Effector CD4-positive, alpha-beta T cell (primary cell): Measurements from ENCODE around the gene TAF11L4. TPM values are rescaled to one million over a fixed set of nuclear protein-coding genes. Genes with fewer than 3 reads are reported as not detected.
A peak's percentile ranks its signal among the peaks of the same experiment; 100 is the strongest.
"Not testable (repeated sequence)": the region's sequence is repeated elsewhere in the genome, so short reads cannot be mapped to it uniquely, and the experiment has no call there.

Experiments used
- DNase-seq: peaks from one replicate; pipeline ENCODE4 v3.0.0-alpha.2; 2020
- total RNA-seq: gene quantifications from one replicate; lab custom pipeline; 2026; lab: John Stamatoyannopoulos, UW

TAF11L4 gene
- total RNA-seq, result not detected

- DNase-seq, result not testable (repeated sequence)
Measured at GRCh38 chr5:17521501-17521900, at the start of gene TAF11L4. TSS of gene TAF11L4 (plus strand) at chr5:17521801.

GRCh38 chr5:17475064-17475463 lies 46.5 kb upstream of the TAF11L4 start:
- DNase-seq, result not testable (repeated sequence)

GRCh38 chr5:17477043-17477442 lies 44.6 kb upstream of the TAF11L4 start:
- no peak for DNase-seq

DNA sequence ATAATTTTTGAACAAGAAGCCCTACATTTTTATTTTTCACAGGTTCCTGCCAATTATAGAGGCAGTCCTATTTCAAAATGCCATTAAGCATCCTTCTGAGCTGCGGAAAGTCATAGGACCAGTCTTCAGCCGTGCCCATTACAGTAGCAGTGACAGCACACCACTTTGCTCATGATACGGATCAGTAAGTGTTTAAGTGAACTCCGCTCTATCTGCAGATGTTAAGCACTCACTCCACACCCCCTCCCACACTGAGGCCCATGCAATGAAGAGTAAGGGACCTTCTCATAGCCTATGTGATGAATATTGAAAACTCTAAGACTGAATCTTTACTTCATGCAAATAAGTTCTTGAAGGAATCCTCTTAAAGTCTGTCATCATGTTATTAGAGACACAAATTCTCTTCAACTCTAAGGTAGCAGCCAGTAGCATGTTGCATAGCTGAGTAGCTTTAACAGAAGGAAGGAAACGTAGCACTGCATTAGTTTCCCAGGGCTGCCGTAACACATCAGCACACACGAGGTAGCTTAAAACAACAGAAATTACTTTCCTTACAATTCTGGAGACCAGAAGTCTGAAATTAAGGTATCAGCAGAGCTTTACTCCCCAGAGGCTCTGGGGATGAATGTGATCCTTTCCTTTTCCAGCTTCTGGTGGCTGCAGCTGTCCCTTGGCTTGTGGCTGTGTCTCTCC lies 43.9 kb upstream of the TAF11L4 start:
- DNase-seq, result no peak

- DNase-seq, result no peak
Measured at GRCh38 chr5:17481378-17481777, 40.2 kb upstream of the TAF11L4 start.

DNA sequence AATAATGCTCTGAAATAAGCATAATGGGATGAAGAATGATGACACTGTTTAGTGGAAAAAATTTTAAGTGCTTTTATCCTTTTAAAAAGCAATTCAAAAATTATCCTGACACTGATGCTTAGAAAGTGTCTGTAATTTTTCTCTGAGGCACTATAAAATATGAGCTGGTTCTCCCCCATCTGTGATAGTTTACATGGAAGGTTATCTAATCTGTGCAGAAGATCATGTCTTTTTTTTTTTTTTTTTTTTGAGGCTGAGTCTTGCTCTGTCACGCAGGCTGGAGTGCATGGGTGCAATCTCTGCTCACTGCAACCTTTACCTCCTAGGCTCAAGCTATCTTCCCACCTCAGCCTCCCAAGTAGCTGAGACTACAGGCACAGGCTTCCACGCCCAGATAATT lies 38.8 kb upstream of the TAF11L4 start:
- no peak for DNase-seq

- not testable (repeated sequence) for DNase-seq
Measured at GRCh38 chr5:17486464-17487173, 35.0 kb upstream of the TAF11L4 start.

- no peak for DNase-seq
Measured at GRCh38 chr5:17487174-17487512, 34.5 kb upstream of the TAF11L4 start.

- not testable (repeated sequence) for DNase-seq
Measured at GRCh38 chr5:17491257-17491656, 30.3 kb upstream of the TAF11L4 start.

DNA sequence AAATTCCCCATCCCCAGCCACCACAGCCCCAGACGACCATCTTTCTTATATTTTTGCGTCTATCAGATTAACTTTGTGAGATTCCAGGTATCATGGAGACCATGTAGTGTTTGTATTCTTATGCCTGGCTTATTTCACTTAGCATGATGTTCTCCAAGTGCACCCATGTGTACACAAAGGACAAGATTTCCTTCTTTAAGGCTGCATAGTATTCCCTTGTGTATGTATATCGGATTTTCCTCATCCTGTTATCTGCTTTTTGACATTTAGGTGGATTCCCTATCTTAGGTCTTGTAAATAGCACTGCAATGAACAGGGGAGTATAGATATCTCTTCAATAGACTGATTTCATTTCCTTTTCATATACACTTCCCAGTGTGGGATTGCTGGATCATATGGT lies 28.8 kb upstream of the TAF11L4 start:
- DNase-seq, result no peak

GRCh38 chr5:17497446-17497845 lies 24.2 kb upstream of the TAF11L4 start:
- no peak for DNase-seq

DNA sequence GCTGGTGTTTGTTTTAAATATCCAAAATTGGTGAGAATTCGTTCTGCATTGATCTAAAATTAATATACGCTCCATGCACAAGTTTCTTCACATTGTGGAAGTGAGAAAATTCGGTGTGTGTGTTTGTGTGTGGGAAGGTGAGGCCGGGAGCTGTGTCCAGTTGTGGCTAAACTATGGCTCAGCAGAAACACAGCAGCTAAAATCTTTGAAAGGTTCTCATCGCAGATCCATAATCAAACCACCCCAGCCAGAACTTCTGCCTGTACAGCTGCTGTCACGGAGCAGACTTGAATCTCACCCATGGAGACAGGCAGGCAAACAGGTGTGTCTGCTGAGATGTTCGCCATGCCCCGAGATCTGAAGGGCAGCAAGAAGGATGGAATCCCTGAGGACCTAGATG lies 23.7 kb upstream of the TAF11L4 start, which contains the start of gene TAF11L2:
TAF11L2 (plus strand) TSS at position 301 of the 400 bp plus-strand sequence.
- not testable (repeated sequence) for DNase-seq

GRCh38 chr5:17511775-17512325 lies 9.8 kb upstream of the TAF11L4 start:
- no peak for DNase-seq

GRCh38 chr5:17517526-17517925 lies 4.1 kb upstream of the TAF11L4 start:
- DNase-seq, result not testable (repeated sequence)

GRCh38 chr5:17518067-17518466 lies 3.5 kb upstream of the TAF11L4 start, which contains the start of gene TAF11L3:
TSS of gene TAF11L3 (plus strand) at chr5:17518367.
- not testable (repeated sequence) for DNase-seq

DNA sequence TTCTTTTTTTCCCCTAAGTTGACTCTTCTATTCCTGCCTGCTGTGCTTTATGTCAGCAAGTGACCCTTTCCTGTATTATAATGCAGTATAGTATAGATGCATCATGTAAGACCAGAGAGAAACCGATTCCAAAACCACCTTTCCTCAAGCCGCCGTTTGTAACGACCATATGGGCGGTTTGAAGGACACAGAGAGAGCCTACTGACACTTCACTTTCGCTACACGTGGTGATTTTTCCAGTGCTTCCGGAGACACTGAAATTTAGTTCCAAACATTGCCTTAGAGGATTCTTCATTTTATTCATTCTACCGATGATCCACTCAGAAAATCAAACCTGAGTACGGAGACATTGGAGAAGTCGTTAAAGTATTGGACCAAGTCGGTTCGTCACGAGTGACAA lies 2.1 kb upstream of the TAF11L4 start:
- DNase-seq, result not testable (repeated sequence)

GRCh38 chr5:17524935-17525334 lies 3.3 kb downstream of the TAF11L4 start, which contains the start of gene TAF11L5:
TSS of gene TAF11L5 (plus strand) at chr5:17525235.
- not testable (repeated sequence) for DNase-seq

GRCh38 chr5:17526504-17526903 lies 4.9 kb downstream of the TAF11L4 start:
- peak; percentile 8 for DNase-seq

DNA sequence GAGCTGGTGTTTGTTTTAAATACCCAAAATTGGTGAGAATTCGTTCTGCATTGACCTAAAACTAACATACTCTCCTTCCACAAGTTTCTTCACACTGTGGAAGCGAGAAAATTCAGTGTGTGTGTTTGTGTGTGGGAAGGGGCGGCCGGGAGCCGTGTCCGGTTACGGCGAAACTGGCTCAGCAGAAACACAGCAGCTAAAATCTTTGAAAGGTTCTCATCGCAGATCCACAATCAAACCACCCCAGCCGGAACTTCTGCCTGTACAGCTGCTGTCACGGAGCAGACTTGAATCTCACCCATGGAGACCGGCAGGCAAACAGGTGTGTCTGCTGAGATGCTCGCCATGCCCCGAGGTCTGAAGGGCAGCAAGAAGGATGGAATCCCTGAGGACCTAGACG lies 6.8 kb downstream of the TAF11L4 start, which contains the start of gene TAF11L6:
TAF11L6 (plus strand) TSS at position 301 of the 400 bp plus-strand sequence.
- DNase-seq, result not testable (repeated sequence)
